ENCODE measurements around the gene PMM1.

DNA sequence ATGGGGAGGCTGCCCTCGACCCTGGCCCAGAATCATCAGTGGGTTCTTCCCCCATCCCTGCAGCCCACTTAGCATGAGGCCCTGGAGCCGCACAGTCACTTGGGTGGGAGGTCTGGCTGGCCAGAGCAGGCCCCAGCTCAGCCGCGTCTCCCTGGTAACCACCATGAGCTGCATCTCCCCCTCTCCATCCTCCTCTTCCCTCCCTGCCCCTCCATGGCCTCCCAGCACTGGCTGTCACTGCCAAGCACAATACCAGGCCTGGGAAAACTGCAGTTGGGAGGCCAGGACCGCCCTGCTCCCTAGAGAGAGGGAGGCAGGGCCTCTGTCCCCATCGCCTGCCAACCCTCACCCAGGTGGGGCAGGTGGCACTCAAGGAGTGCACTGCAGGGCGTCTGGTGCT is 20.8 kb downstream of the PMM1 start:
- no peak for TF ChIP-seq EZH2 (IDR thresholded peaks at IDR 0.05; ENCODE audit: borderline replicate concordance, low read depth, low read length, severe bottlenecking)
- TF ChIP-seq, protein P1, sequence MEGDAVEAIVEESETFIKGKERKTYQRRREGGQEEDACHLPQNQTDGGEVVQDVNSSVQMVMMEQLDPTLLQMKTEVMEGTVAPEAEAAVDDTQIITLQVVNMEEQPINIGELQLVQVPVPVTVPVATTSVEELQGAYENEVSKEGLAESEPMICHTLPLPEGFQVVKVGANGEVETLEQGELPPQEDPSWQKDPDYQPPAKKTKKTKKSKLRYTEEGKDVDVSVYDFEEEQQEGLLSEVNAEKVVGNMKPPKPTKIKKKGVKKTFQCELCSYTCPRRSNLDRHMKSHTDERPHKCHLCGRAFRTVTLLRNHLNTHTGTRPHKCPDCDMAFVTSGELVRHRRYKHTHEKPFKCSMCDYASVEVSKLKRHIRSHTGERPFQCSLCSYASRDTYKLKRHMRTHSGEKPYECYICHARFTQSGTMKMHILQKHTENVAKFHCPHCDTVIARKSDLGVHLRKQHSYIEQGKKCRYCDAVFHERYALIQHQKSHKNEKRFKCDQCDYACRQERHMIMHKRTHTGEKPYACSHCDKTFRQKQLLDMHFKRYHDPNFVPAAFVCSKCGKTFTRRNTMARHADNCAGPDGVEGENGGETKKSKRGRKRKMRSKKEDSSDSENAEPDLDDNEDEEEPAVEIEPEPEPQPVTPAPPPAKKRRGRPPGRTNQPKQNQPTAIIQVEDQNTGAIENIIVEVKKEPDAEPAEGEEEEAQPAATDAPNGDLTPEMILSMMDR (IDR thresholded peaks at IDR 0.05; ENCODE audit: borderline replicate concordance, extremely low read depth, low read length, poor library complexity, severe bottlenecking): no peak
